HG03135 (cell line): ENCODE measurements around the gene PCDHGB3.

Source experiments
- ATAC-seq: cut with Tn5 transposase; IDR thresholded peaks from one replicate; pipeline ENCODE4 v1.9.1; 2021; ENCODE audit warnings: mild to moderate bottlenecking, moderate library complexity; ENCODE audit not compliant: unreplicated experiment

Gene PCDHGB3

DNA sequence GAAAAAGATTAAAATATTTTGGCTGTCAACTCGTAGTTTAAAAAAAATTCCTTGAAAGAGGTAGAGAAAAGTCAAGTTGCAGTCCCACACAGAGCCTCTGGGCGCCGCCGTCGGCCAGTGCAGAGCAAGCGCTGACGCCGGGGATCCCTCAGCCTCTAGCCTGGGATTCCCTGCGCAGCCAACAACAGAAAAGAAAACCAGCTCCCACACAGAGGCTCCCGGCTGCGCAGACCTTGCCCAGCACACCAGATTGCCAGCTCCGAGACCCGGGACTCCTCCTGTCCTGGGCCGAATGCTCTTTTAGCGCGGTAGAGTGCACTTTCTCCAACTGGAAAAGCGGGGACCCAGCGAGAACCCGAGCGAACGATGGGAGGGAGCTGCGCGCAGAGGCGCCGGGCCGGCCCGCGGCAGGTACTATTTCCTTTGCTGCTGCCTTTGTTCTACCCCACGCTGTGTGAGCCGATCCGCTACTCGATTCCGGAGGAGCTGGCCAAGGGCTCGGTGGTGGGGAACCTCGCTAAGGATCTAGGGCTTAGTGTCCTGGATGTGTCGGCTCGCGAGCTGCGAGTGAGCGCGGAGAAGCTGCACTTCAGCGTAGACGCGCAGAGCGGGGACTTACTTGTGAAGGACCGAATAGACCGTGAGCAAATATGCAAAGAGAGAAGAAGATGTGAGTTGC lies 47.6 kb downstream of the PCDHGB3 start, which contains the start of gene PCDHGB7:
PCDHGB7 (plus strand) TSS at position 184 of the 679 bp plus-strand sequence; CDS start at position 367, 183 bp downstream.
- peak; percentile 81 for ATAC-seq

DNA sequence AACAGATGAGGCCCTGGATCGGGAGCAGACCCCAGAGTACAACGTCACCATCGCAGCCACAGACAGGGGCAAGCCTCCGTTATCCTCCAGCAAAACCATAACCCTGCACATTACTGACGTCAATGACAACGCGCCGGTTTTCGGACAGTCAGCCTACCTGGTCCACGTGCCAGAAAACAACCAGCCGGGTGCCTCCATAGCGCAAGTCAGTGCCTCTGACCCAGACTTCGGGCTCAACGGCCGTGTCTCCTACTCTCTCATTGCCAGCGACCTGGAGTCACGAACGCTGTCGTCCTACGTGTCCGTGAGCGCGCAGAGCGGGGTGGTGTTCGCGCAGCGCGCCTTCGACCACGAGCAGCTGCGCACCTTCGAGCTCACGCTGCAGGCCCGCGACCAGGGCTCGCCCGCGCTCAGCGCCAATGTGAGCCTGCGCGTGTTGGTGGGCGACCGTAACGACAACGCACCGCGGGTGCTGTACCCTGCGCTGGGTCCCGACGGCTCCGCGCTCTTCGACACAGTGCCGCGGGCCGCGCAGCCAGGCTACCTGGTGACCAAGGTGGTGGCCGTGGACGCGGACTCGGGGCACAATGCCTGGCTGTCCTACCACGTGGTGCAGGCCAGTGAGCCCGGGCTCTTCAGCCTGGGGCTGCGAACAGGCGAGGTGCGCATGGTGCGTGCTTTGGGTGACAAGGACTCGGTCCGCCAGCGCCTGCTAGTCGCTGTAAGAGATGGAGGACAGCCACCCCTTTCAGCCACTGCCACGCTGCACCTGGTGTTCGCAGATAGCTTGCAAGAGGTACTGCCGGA lies 49.2 kb downstream of the PCDHGB3 start:
- no peak for ATAC-seq

DNA sequence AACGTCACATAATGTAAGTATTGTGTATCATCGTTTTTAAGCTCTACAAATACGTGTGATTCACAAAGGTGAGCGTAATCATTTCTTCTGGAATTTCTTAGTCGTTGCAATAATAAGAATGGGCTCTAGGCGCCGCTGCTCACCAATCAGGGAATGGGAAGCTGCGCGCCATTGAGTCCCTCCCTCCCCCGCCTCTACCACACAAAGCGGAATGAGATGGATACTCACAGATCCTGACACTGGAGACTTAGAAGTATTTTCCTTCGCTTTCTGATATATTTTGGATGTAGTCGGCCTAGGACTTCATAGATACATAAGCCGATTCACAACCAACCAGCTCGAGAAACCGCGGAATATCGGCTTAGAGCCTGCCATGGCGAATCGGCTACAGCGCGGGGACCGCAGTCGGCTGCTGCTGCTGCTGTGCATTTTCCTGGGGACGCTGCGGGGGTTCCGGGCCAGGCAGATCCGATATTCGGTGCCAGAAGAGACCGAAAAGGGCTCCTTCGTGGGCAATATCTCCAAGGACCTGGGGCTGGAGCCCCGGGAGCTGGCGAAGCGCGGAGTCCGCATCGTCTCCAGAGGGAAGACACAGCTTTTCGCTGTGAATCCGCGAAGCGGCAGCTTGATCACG lies 50.9 kb downstream of the PCDHGB3 start, which contains the start of gene PCDHGA11:
PCDHGA11 (plus strand) TSS at position 197 of the 634 bp plus-strand sequence; CDS start at position 374, 177 bp downstream.
- no peak for ATAC-seq

- no peak for ATAC-seq
Observed at GRCh38 chr5:141421489-141421855, 51.4 kb downstream of the PCDHGB3 start.
